K562 (cell line): ENCODE results near the gene USP35. TPM values are rescaled to one million over a fixed set of nuclear protein-coding genes. Genes with fewer than 3 reads are reported as not detected.

ENCODE experiments used
- BCOR ChIP-seq: fragments of 450-650 bp; IDR thresholded peaks from 2 replicates; pipeline ENCODE4 v1.6.1; 2016
- KDM1A ChIP-seq, 2 experiments: fragments of 450-650 bp; IDR thresholded peaks; 2 replicates each; pipeline ENCODE4 v1.6.1; 2016; ENCODE audit warnings: mild to moderate bottlenecking in 2 of 2
- MGA ChIP-seq: fragments of 450-650 bp; IDR thresholded peaks from 2 replicates; pipeline ENCODE4 v1.6.1; 2016; ENCODE audit warnings: mild to moderate bottlenecking, moderate library complexity
- RBM14 ChIP-seq: fragments of 200-400 bp; formaldehyde crosslinking; IDR thresholded peaks from 2 replicates; pipeline ENCODE4 v1.6.1; 2018; ENCODE audit warnings: low read depth, mild to moderate bottlenecking, low read length, moderate library complexity, borderline replicate concordance; ENCODE audit not compliant: insufficient read depth
- TEAD1 ChIP-seq, 2 experiments: fragments of 450-650 bp in 1 of 2; sonication (generic) in 1 of 2; formaldehyde crosslinking; IDR thresholded peaks; 2 replicates each; pipeline versions ENCODE4 v1.4.0 to v1.8.0; 2020 to 2022; ENCODE audit warnings: mild to moderate bottlenecking in 2 of 2, missing genetic modification reagents in 1 of 2
- polyA plus RNA-seq, 8 experiments: library from polyadenylated mRNA; depleted of rRNA in 4 of 8; stranded (reverse) in 5 of 8; unstranded in 3 of 8; fragments of >200 nt; fragmentation: Nextera tagmentation in 2 of 8; fragmentation: Illumina TruSeq in 1 of 8; extraction: Ambion mirVana in 2 of 8; extraction: Trizol in 1 of 8; gene quantifications; 2 replicates each; pipeline versions ENCODE4 v1.2.1 to v1.2.3, GENCODE V29; 2011 to 2014; ENCODE audit warnings: inconsistent platforms in 1 of 8, missing spikeins in 1 of 8
- total RNA-seq, 7 experiments: library from RNA; depleted of rRNA in 6 of 7; stranded (reverse); fragments of >200 nt in 6 of 7; fragmentation: Illumina TruSeq in 2 of 7; extraction: Trizol in 2 of 7; gene quantifications; 2 replicates each; pipeline versions ENCODE4 v1.2.1 to v1.2.3, GENCODE V29; 2011 to 2021; ENCODE audit warnings: low replicate concordance in 1 of 7

The USP35 gene
- total and polyA plus RNA-seq, 9 of the 15 experiments (the other 6 are each of a cell fraction or from before 2014, with no cell fraction given) = 0.01 to 4.8 (median 3.6) TPM

GRCh38 chr11:78189174-78189724 lies 530 bp downstream of the USP35 start (continued):
- TF ChIP-seq MGA (no peak), RBM14 (0 out of 2 replicates have a peak, but pooled peaks have one; percentile 46), KDM1A (IDR thresholded peaks at IDR 0.05) (peak; percentile 12 to 60; a peak in 3 of 4 replicates), TEAD1 (CRISPR knock-in tag; IDR thresholded peaks at IDR 0.05) (0 out of 4 replicates have a peak, but pooled peaks of 1 of the 2 experiments have one; percentile 39), BCOR (peak; percentile 62; the same call in 1 of the 2 replicates)
